Measurements from ENCODE around the gene COL1A1. TPM values are rescaled to one million over a fixed set of nuclear protein-coding genes. Genes with fewer than 3 reads are reported as not detected.

Gene COL1A1
- polyA plus RNA-seq, 1 donor, result 3,874 TPM

DNA sequence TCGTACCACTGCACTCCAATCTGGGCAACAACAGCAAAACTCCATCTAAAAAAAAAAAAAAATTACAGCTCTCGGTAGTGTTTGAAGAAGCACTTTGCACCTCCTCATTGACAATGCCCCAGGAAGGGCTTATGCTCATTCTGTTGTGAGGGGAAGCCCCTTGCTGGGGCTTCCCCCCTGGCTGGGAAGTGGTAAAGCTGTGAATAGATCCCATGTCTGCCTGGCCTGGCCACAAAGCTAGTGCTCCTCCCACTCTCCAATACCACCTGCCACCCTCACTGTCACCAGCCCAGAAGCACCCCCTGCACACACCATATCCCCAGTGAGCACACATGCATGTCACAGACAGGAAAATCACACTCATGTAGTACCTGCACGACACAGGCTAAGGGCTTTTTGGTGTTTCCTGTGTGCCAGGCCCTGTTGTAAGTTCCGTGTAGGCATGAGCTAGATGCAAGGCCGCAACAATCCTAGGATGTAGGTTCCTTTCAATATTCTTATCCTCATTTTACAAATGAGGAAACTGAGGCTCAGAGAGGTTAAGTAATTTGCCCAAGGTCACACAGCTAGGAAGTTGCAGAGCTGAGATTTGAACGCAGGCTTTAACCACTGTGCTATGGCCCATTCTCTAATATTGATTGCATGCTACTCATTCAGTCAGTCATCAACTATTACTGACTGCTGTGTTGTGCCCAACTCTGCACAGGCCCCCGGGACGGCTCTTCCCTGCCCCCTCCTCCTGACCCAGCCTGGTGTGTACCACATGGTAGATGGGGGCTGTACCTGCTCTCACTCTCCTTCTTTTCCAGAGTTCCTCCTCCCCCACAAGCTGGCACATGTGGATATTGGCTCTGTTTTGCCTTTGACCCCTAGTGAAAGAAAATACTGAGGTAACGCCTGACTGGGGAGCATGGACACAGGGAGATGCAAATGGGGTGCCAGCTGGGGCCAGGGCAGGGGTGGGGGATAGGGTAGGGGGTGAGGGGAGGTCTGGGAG lies 11.9 kb upstream of the COL1A1 start:
- DNase-seq, result no peak

DNA sequence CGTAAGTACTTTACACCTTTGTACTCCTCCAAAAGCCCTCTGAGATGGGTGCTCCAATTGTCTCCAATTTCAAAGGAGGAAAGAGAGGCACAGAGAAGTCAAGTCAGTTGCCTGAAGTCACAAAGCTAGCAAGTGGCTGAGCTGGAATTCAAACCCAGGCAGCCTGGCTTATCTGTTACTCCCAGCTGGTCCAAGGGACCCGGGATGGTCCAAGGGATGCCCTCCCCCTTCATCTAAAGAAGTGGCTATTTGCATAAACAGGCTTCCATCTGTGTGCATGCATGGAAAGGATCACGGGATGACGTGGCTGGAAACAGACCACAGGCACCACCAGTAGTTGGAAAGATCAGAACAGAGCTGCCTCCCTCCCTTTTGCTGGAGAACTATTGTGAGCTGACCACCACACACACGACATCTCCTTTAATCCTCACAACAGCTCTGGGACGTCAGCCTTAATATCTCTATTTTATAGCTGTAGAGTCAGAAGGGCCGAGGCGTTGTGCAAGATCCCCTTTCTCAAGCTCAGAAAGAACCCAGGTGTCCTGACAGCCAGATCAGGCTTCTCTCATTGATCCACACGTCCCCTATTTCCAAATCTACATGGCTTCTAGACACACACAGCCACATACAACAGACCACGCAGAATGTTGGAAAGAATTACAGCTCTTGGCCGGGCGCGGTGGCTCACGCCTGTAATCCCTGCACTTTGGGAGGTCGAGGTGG lies 10.9 kb upstream of the COL1A1 start:
- no peak for DNase-seq

DNA sequence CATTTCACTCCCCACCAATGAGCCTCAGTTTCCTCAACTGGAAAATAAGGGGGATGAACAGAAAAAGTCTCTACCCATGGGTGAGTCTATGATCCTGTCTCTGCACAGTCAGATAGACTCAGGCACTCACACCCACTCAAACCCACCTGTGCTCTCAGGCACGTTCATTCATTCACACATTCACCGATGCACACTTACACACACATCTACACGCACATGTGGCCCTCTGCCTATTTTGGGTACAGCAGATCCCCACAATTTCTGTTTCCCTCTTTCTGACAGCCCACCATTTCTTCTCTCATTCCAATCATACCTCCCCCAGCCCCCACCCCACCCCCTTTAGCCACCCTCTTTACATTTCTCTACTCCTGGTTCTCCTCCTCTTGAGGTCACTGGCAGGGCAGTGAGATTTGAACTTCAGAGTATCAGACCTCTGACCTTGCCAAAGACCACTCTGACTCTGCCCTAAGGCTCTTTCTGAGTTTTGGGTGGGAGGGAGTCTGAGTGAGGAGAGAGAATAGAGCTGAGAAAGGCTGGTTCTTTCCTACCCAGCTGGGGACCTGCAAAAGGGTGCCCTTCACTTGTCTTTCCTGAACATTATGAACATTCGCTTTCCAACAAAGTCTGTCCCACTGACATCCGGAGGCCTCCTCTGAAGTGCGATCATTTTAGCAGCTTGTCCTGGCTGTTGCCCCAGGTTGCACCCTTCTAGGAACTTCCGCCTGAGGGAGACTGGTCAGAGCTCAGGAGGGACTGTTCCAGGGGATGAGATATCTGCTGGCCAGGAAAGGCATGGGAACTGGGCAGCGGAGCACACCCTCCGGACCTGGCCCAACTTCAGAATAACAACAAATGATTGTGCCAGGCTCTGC lies 10.1 kb upstream of the COL1A1 start:
- no peak for DNase-seq

DNA sequence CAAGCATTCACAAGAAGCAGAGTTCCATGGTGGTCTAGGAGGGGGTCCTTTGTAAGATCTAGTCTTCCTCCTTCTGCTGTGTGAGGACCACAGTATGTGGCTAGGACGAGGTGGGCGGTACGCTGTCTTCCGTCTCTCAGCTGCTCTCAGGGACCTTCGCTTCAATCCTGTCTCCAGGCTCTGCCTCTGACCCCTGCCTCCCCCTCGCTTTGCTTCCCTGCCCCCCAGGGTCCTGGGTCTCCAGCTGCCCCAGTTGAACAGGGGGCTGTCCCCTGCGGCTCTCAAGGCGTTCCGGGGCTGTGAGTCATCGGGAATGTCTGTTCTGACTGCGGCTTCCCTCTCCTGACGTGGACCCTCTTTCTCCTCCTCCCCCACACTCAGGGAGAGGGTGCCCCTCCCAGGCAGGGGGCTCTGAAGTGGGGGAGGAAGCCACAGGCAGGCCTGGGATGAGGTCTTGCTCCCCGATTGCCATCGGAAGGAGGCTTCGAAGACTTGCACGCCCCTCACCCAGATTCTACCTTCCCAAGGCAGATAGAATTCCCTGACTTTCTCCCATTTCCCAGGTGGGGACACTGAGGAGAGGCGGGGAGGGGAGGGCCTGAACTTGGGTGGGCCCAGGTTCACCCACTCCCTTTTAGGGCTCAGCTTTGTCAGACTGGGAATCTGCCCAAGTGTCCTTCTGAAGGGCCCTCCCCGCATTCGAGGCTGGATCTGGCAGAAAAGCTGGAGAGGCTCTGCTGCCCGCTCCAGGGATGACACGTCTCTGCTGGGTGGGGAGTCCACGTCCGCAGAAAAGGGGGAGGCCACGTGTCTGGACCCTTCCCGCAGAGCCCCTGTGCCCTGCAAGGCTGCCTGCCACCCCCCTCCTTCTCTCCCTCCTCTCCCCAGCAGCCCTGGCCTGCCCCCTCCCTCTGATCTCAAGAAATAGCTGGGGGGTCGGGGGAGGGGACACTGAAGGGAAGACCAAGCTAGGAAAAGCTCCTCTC lies 9.1 kb upstream of the COL1A1 start:
- peak; percentile 70 for DNase-seq

DNA sequence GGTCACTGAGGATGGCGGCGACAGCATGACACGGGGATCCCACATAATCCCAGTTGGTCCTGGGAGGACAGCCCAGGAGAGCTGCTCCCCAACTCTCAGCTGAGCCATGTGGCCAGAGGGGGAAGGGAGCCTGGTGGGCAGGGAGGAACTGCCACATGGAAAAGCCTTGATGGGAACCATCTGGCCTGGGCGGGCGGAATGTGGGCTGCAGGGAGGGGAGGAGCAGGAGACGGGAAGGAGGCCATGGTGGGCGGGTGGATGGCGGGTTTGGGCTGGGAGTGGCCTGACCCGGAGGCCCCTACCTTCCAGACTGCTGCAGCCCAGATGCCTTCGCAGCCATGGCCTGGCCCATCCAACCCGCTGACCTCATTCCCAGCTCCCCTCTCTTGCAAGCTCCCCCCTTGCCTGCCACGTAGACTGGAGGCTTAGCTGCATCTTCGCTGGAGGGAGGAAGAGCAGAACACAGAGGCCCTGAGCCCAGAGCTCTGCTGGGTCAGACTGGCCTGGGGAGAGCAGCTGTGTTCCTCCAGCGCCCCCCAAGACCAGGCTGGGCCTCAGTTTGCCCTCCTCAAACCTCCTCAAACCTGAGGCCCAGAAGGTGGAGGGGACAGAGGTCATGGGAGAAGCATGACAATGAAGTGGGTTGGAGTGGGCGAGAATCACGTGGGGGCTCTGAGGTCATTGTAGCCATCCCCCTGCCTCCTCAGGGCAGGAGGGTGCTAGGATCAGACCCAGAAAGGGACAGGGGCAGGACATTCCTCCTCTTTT lies 8.2 kb upstream of the COL1A1 start:
- peak; percentile 98 for DNase-seq

DNA sequence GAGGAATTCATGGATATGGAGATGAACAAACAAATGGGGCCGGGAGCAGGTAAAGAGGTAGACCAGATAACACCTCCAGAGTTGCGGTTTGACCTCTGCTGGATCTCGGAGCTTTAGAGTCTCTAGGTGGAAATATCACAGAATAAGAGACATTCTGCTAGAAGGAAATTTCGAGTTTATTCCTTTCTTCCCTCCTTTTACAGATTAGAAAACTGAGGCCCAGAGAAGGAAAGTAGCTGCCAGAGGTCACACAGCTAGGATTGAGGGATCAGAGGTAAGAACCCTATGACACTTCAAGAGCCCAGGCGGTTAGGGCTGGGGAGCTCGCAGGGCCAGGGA lies 7.7 kb upstream of the COL1A1 start:
- DNase-seq, result no peak

DNA sequence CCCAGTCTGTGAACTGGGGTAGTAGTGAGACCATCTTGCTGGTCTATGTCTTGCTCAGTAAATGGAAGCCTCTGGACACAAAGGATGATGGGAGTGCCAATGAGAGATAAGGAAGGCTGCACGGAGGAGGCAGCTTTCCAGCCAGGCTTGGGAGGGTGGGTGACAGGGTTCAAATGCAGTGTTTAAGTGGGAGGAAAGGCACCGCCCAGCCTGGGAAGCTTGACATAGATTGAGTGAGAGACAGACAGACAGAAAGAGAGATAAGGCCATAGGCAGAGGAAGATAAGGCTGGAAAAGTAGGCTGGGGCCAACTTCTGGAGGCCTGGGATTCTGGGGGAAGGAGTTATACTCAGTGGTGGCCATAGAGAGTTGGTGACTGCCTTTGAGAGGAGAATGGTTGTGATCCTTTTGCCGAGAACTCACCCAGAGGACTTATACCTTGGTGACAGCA lies 7.2 kb upstream of the COL1A1 start:
- no peak for DNase-seq

DNA sequence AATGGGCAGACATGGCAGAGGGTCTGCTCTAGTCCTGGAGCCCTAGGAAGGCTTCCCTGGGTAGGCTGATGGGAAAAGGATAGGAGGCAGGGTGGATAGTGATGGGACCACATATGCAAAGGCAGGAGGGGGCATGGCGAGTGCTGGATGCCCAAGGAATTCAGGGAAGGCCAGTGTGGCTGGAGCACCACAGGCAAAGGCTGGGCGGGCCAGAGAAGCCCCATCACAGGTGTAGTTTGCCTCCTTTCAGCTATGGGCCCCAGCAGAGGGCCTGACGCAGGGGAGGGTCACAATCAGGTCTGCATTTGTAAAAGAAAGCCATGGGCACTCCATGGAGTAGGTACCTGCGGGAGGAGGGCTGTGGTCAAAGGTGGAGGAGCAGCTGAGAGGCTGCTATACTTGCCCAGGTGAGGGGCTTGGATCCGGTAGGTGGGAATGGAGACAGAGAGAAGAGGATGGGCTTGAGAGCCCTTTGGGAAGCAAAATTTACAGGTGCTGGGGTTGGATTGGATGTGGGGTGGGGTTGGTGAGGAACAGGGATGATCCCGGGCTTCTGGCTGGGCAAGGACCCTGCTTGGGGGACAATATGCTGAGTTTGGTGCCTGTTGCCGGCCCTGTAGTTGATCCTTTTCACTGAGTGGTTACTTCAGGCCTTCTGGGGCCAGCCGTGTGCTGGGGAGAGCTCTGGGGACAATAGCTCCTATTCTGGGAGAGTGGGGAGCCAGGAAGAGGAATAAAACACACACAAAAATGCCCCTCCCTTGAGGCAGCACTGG lies 6.5 kb upstream of the COL1A1 start:
- no peak for DNase-seq

DNA sequence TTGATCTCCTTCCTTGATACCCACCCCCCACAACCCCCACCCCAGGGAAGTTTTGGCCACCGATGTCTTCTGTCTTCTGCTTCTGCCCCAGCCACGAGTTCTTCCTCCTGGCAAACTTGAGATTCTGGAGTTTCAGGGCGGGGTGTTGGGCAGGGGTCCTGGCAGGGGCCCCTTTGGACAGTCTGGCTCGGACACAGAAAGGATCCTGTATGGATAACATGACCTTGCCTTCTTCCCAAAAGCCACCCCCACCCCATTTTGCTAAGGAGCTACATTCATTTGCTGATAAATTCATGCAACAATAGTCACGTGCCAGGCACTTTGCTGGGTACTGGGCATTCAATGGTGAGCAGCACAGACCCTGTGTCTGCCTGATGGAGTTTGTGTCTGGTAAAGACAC lies 5.9 kb upstream of the COL1A1 start:
- no peak for DNase-seq

DNA sequence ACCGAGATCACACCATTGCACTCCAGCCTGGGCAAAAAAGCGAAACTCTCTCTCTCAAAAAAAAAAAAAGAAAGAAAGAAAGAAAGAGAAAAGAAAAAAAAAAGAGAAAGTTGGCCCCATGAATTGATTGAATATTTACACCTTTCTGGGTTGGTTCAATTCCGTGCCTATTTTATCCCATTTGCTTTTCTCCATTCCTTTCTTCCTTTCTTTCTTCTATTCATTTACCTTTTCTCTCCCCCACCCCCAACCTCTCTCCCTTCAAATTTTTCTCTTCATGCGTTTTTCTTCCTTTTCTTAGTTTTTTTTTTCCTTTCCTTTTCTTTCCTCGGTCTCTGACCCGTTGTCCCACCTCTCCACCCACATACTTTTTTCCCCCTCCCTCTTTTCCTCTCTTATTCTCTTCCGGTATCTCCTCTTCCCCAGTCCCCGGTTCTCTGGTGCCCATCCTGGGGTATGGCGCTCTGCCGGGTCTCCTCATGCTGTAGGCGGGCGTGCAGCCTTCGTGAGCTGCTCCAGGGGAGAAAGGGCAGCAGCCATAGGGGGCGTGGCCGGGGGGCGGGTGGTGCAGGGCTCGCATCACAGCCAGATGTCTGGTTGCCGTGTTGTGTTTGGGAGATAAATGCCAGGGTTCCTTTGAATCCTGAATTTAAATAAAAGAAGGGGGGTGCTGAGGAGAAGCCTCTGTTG lies 5.3 kb upstream of the COL1A1 start:
- DNase-seq, result no peak

DNA sequence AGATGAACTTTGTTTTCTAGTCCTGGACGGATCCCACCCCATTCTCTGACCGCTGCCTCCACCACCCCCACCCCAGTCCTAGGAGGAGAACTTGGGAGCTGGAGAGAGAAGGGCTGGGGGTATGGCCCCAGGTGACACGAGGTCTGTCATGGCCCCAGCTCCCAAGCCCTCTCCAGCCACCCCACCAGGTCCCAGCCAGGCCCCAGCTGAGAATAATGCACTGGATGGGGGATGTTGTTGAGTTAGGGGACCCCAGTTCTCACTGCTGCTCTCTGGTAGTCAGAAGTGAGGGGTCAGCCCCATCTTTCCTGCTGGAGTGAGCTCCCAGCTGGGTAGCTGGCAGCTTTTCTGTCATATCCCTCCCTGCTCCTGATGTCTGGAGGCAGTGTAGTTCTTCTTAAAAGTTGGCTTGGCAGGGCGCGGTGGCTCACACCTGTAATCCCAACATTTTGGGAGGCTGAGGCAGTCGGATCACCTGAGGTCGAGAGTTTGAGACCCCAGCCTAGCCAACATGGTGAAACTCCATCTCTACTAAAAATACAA lies 4.6 kb upstream of the COL1A1 start:
- DNase-seq, result no peak

DNA sequence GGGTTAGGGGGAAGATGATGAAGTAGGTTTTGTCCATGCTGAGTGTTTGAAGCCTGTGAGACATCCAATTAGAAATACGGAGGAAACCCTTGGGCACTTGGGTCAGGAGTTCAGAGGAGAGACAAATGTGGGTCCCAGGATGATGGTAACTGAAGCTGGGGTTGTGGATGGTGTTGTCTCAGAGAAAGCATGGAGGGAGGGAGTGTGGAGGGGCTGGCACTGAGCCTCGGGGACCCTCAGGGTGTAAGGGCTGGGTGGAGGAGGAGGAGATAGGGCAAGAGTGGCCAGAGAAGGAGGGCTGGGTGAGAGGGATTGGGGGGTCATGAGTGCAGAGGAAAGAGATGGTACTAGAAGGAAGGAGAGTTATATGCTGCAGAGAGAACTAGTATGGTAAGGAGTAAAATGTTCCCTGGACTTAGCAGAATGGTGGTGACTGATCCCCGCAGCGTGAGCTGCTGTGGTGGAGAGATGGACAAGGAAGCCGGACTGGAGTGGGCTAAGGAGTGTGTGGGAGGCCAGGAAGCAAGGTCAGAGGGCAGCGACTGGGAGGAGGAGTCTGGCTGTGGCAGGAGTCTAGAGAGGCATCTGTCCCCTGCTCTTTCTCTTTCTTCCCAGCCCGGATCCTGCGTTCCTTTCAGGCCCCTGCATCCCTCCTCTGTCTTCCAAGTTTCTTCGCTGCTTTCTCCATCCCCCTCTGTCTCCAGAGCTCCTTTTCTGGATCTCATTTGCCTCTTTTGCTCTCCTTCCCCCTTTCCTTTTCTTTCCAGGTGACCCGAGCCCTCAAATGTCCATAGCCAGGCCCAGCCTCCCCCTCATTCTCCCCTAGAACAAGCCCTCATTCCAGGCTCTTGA lies 3.9 kb upstream of the COL1A1 start:
- no peak for DNase-seq

DNA sequence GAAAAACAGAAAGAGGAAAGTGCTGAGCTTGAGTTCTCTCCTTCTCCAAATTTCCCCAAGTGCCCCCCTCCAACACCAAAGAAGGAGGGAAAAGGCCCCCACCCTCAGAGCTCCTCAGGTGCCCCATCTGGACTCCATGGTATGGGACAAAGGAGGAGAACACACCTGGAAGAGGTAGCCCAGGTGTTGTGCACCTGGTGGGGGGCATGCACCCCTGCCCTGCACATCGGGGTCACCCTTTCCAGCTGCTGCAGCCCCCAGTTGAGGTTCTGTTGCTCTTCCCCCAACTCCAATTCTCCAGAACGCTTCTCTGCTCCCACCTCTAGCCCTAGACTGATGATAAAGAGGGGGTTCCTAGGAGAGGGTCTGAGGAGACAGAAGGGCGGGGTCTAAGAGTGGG lies 3.0 kb upstream of the COL1A1 start:
- no peak for DNase-seq

DNA sequence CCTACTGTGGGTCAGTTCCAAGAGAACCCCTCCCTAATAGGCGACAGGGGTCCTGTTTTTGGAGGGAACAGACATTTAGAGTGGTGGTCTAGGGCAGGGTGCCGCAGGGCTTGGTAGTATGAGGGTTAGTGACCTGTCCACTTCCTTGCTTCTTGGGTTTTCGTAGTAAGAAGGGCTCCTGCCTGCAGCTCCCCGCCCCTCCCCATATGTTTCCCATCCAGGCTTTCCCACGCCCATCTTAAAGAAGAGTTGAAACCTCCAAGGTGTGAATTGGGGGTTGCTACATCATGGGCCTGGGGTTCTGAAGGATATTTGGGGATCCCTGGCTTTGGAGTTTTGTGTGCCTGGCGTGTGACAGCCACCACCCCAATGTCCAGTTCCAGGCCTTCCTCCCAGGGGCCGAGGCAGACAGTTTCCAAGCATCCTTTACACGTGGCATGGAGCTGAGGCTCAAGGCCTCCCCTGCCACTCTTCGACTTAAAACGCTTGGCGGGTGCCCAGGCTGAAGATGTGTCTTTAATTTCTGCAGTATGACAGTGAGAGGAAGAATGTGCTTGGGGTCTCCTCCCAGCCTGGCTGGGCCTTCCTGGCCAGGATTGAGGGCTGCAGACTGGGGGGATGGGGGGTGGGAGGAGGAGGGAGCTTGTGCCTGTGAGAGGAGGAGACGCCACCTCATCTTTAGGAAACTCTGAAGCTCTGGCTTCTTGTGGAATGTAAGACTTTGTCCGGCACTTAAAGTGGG lies 2.3 kb upstream of the COL1A1 start:
- peak; percentile 94 for DNase-seq

DNA sequence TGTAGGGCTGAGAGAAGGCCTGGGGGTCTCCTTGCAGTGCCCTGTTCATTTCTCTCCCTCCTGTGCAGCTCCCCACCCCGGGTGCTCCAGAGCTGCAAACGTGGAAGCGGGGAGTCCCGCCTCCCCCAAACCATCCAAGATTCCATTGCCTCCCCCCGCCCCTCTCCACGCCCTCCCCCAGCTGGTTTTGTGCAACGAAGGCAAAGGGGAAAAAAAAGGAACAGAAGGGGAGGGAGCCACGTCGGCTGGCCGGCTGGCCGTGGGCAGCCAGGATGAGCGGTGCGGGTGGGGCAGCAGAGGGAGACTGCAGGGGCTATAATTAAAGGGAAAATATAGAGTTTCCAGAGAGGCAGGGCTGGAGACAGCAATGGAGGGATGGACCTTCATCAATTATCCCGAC lies 1.7 kb upstream of the COL1A1 start:
- DNase-seq, result peak; percentile 91

DNA sequence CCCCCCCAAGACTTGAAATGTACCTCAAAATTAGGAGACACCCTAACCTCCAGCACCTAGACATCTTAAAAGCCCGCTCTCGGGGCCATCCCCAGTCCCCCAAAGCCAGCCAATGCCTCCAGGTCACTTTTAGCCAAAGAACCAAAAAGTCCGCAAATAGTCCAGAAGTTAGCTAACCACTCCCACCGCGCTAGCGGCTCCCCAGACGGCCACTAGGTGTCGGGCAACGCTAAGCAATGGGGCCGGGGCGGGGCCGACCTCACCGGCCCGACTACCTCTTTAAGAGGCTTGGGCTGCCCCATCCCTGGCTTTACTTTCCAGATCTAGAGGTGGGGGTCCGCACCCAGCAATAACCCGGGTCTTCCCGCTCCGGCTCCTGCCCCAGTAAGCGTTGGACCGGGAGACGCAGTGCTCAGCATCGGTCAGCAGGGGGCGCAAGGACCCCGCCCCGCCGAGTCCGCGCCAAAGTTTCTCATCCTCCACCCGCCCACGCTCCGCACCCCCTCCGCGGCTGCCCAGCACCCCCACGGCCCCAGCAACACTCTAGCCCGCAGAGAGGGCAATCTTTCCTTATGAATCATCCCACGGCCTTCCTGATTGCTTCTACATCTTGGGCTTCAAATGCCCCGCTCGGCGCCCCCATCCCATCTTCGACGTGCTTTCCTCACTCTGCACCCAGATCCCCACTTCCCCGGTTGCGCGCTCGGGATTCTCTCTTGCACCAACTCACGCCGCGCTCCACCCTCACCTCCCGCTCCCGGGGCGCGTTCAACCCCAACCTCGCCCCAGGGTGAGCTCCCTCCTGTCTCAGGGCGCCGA lies 765 bp downstream of the COL1A1 start:
- peak; percentile 92 for DNase-seq

All from hindlimb muscle (tissue), 1 donor.